Measurements from ENCODE around the gene MSRB3.

MSRB3 gene

GRCh38 chr12:65494537-65494936, 216.1 kb downstream of the MSRB3 start:
- DNase-seq = no peak

DNA sequence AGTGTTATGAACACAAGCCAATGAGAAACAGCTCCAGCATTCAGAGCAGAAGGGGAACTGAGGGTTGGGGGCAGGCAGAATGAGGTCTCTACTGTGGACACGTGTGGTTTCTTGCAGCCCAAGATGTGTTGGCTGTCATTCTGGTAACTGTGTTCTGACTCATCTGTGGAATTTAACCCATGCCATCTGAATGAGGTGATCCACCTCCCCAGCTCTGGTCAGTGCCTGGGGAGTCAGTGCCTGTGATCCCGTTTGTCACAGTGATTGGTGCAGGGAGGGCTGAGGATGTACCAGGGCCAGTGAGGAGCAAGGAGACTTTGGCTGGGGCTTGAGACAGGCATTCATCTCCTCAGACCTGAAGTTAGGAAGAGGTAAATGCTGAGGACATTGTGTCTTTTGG, 216.8 kb downstream of the MSRB3 start:
- no peak for DNase-seq

- DNase-seq = no peak
Observed at GRCh38 chr12:65496617-65497016, 218.1 kb downstream of the MSRB3 start.

DNA sequence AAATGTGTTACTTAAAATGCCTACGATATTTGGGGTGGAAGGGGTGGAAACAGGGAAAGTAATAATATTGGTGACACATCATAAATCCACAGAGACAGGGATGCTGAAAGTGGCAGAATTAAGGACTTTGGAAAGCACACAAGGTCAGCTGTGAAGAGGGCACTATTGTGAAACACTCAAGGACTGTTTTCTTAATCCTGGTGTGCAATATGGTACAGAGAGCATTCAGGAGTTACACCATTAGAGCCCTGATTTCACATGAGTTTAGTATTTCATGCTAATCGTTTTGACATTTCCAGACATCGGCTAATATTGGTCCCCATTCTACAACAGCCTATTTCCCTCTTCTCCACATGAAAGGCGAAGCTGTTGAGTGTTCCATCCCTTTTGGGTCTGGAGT, 219.2 kb downstream of the MSRB3 start:
- DNase-seq = no peak

- no peak for DNase-seq
Observed at GRCh38 chr12:65499167-65499566, 220.7 kb downstream of the MSRB3 start.

DNA sequence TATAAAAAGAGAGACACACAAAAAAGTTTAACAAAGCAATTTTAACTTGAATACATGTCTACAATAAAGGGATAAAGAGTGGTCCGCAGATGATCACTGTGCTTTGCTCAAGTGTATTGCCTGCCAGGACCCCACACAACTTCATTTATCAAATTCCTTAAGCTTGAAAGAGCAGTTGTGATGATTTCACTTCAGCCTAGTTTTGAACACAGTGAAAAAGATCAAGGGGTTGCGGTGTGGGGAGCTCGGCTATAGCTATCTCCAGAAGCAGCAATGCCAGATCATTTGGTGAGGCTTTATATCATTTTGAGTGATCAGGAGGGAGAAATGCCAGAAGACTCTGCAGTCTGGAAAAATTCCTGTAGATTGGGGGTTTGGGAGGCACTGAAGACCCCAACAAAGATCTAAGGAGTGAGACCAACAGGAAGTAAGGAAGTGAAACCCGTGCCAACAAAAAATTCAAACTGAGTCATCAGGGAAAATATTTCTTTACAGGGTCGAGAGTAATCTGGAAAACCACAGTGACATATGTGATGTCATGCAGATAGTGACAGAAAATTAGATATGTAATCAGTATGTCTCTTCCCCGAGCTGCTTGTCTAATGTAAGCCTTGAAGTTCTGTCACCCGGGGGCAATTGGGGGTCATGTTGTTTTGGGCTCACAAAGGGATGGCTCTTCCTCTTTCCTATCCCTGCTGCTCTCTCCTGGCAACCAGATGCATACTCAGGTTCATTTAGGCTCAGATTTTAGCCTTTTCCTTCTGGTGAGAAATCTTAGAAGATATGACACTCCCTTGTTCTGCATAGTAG, 221.8 kb downstream of the MSRB3 start:
- DNase-seq = no peak

DNA sequence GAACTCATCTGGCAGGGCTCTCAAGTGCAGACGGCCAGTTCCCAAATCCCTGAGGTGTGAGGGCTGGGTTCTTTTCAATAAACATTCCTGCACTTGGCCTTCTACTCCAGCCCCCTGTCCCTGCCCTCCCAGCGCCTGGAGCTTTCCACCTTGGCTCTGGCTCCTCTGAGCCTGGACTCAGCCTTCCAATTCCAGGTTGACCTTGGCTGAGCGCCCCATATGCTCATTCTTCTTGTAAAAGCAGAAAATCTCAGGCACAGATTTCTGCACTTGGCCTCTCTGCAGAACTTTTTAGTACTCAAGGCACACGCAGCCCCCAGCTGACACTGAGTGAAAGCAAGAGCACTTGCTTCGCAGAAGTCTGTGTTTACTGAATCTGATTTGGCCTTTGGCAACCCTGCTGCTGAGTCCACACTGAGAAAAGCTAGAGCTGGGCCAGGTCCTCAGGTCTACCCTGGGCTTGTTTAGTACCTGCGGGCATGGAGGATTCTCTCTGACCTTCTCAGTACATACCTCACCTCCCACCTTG, 222.7 kb downstream of the MSRB3 start:
- peak in 43 of 58 donors; percentile 2 to 69 (median 23) for DNase-seq

DNA sequence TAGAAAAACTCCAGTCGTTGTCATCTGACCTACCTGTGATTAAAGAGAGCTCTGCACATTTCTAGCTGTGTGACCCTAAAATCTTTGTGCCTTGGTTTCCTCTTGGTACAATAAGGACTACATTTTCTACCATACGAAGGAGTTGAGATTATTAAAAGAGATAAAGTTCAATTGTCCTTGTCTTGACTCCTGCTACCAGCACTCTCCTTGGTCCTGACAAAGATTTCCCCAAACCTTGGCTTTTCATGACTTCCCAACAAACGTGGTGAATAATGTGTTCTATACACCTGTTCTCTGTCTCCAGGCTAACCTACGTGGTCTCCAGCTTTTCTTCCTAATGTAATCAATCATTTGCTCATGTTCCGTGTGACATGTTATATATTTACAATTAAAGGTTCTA, 223.5 kb downstream of the MSRB3 start:
- no peak for DNase-seq

DNA sequence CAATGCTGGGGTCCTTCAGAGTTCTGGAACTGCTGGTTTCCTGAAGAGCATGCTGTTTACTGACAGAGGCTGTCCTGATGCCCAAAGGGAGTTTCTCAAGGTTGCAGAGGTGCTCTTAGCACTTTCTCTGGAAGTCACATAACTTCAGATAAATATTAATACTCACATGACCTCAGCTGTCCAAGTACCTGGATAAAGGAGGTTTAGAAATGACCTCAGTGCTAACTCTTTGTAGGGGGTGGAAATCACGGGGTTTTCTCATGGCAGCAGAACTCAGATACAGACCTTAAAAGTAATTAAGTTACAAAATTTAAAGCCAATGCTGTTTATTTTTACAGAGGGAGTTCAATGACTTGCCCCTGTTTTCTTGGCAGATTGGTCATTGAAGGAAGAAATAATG, 225.9 kb downstream of the MSRB3 start:
- no peak for DNase-seq

- peak in 4 of 58 donors; percentile 1 to 12 (median 4) for DNase-seq
Observed at GRCh38 chr12:65505386-65506121, 227.1 kb downstream of the MSRB3 start.

GRCh38 chr12:65508276-65509035, 230.0 kb downstream of the MSRB3 start:
- DNase-seq = no peak

GRCh38 chr12:65510007-65510406, 231.5 kb downstream of the MSRB3 start:
- DNase-seq = no peak

DNA sequence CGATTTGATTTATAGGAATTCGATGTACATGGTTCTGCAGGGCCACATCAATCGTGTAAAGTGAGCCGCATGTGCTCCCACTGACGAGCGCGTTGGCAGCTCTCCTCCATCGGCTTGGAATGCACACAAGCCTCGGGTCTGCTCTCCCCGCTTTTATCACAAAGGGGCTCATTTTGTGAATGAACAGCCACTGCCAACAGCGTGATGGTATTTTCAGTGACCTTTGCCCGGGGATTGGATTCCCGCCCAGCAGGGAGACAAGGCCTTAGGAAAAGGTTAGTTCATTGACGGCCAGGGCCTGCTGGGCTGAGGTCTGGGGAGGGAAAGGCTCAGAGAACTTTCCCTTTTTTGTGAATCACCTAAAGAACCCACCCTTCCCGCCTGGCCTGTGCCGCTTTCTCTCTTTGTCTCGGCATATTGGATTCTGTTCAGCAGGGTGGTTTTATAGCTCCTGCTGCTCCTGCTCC, 232.1 kb downstream of the MSRB3 start:
- peak in 54 of 58 donors; percentile 4 to 81 (median 48) for DNase-seq

- peak in 51 of 58 donors; percentile 1 to 66 (median 20) for DNase-seq
Observed at GRCh38 chr12:65511134-65511834, 232.8 kb downstream of the MSRB3 start.

DNA sequence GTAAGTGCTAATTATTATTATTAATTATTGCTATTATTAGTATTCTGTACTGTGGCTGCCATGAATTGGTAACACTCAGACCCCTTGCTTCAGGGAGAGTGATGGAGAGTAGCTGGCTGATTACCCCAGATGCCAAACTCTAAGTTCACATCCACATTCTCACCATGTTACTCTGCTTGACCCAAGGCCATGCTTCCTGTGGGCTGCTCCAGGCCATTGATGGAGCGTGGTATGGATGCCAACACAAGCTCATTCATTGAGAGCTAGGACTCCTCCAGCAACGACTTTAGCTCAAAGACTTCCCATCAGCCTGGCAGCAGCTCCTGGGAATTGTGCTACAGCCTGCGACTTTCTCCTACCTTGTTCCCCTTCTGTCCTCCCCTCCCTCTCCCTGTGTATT, 233.4 kb downstream of the MSRB3 start:
- peak in 1 of 58 donors; percentile 4 for DNase-seq
